Right lobe of liver (tissue), 4 donors: ENCODE data around the gene NFATC1.

Source experiments
- CTCF ChIP-seq, 4 donors: fragments of 200-600 bp in 3 of 4; fragments of 450-650 bp in 1 of 4; IDR thresholded peaks; one replicate each; pipeline versions ENCODE4 v1.5.1 to v1.8.0; 2016 to 2022; ENCODE audit warnings: antibody characterized with exemption in 4 of 4, mild to moderate bottlenecking in 2 of 4
- POLR2A ChIP-seq: fragments of 450-650 bp; IDR thresholded peaks from one replicate; pipeline ENCODE4 v1.6.1; 2017; ENCODE audit warnings: antibody characterized with exemption, mild to moderate bottlenecking
- donor health status: DM: no; HTN: no; CAD: no.
- donor health status: DM: no; HTN: no; CAD: no.
- donor health status: DM: no; HTN: yes; CAD: no.

- TF ChIP-seq CTCF (IDR thresholded peaks at IDR 0.05) (no peak), POLR2A (no peak)
Observed at GRCh38 chr18:79452190-79452990, 56.7 kb downstream of the NFATC1 start.
